H9 (cell line): ENCODE measurements around the gene PLXNB1. TPM values are rescaled to one million over a fixed set of nuclear protein-coding genes. Genes with fewer than 3 reads are reported as not detected.

Source experiments
- DNase-seq: peaks from one replicate; pipeline ENCODE4 v3.0.0-alpha.2; 2017
- H2AFZ ChIP-seq: one replicate; pipeline ENCODE4 v1.6.1; 2013; ENCODE audit warnings: mild to moderate bottlenecking, low read length, control low read depth, moderate library complexity
- H2AK5ac ChIP-seq: 2 replicates; pipeline ENCODE4 v1.6.1; 2013; ENCODE audit warnings: low read length, control low read depth, mixed read lengths; ENCODE audit not compliant: insufficient read length
- H2BK120ac ChIP-seq: one replicate; pipeline ENCODE4 v1.6.1; 2013; ENCODE audit warnings: low read depth, mild to moderate bottlenecking, low read length, control low read depth, inconsistent platforms; ENCODE audit not compliant: poor library complexity, severe bottlenecking
- H2BK12ac ChIP-seq: 2 replicates; pipeline ENCODE4 v1.6.1; 2013; ENCODE audit warnings: low read length, control low read depth, mixed read lengths, low read depth; ENCODE audit not compliant: insufficient read length
- H2BK15ac ChIP-seq: 2 replicates; pipeline ENCODE4 v1.6.1; 2013; ENCODE audit warnings: low read depth, low read length, control low read depth
- H2BK20ac ChIP-seq: one replicate; pipeline ENCODE4 v1.6.1; 2013; ENCODE audit warnings: low read depth, mild to moderate bottlenecking, low read length, control low read depth, inconsistent platforms; ENCODE audit not compliant: poor library complexity, severe bottlenecking
- H2BK5ac ChIP-seq: 2 replicates; pipeline ENCODE4 v1.6.1; 2013; ENCODE audit warnings: low read length, control low read depth, mixed read lengths; ENCODE audit not compliant: insufficient read length
- H3K14ac ChIP-seq: 2 replicates; pipeline ENCODE4 v1.6.1; 2013; ENCODE audit warnings: low read length, control low read depth; ENCODE audit not compliant: insufficient read depth
- H3K18ac ChIP-seq: 2 replicates; pipeline ENCODE4 v1.6.1; 2013; ENCODE audit warnings: low read depth, mild to moderate bottlenecking, mixed read lengths, low read length, control low read depth; ENCODE audit not compliant: insufficient read length
- H3K23ac ChIP-seq: 2 replicates; pipeline ENCODE4 v1.6.1; 2013; ENCODE audit warnings: low read length, control low read depth, mixed read lengths, low read depth; ENCODE audit not compliant: insufficient read length
- H3K23me2 ChIP-seq: 2 replicates; pipeline ENCODE4 v1.6.1; 2013; ENCODE audit warnings: low read depth, mild to moderate bottlenecking, mixed read lengths, low read length, control low read depth; ENCODE audit not compliant: insufficient read length, poor library complexity, severe bottlenecking
- H3K27ac ChIP-seq: 2 replicates; pipeline ENCODE4 v1.5.1; 2013; ENCODE audit warnings: low read length, control low read depth, mixed read lengths, low read depth; ENCODE audit not compliant: insufficient read length
- H3K27me3 ChIP-seq: 2 replicates; pipeline ENCODE4 v1.6.1; 2013; ENCODE audit warnings: low read length, control low read depth, inconsistent platforms; ENCODE audit not compliant: insufficient read depth
- H3K4ac ChIP-seq: 2 replicates; pipeline ENCODE4 v1.6.1; 2013; ENCODE audit warnings: low read depth, mild to moderate bottlenecking, control low read depth, inconsistent platforms, low read length, moderate library complexity
- H3K4me1 ChIP-seq: 2 replicates; pipeline ENCODE4 v1.6.1; 2013; ENCODE audit warnings: low read length, control low read depth, inconsistent platforms; ENCODE audit not compliant: insufficient read depth
- H3K4me2 ChIP-seq: 2 replicates; pipeline ENCODE4 v1.6.1; 2013; ENCODE audit warnings: low read length, control low read depth, mixed read lengths; ENCODE audit not compliant: insufficient read length, insufficient read depth
- H3K56ac ChIP-seq: 2 replicates; pipeline ENCODE4 v1.6.1; 2013; ENCODE audit warnings: low read depth, mild to moderate bottlenecking, mixed read lengths, low read length, control low read depth; ENCODE audit not compliant: insufficient read length
- H3K79me1 ChIP-seq: 2 replicates; pipeline ENCODE4 v1.6.1; 2013; ENCODE audit warnings: low read depth, mild to moderate bottlenecking, moderate library complexity, low read length, control low read depth, inconsistent platforms; ENCODE audit not compliant: insufficient read depth, poor library complexity, severe bottlenecking
- H3K79me2 ChIP-seq: 2 replicates; pipeline ENCODE4 v1.6.1; 2013; ENCODE audit warnings: low read length, control low read depth, inconsistent platforms; ENCODE audit not compliant: insufficient read depth
- H3K9ac ChIP-seq: 2 replicates; pipeline ENCODE4 v1.6.1; 2013; ENCODE audit warnings: low read length, control low read depth, mixed read lengths; ENCODE audit not compliant: insufficient read length; ENCODE audit errors: extremely low read depth
- H3K9me3 ChIP-seq: one replicate; pipeline ENCODE4 v1.6.1; 2013; ENCODE audit warnings: low read depth, low read length, inconsistent platforms; ENCODE audit not compliant: control insufficient read depth
- H3T11ph ChIP-seq: one replicate; pipeline ENCODE4 v1.6.1; 2013; ENCODE audit warnings: mild to moderate bottlenecking, low read length, control low read depth, inconsistent platforms
- H4K20me1 ChIP-seq: one replicate; pipeline ENCODE4 v1.6.1; 2013; ENCODE audit not compliant: control insufficient read depth, insufficient read length, insufficient read depth
- H4K5ac ChIP-seq: 2 replicates; pipeline ENCODE4 v1.6.1; 2013; ENCODE audit warnings: low read depth, mild to moderate bottlenecking, mixed read lengths, low read length, control low read depth; ENCODE audit not compliant: insufficient read length
- H4K8ac ChIP-seq: replicated peaks from 2 replicates; pipeline ENCODE4 v1.6.1; 2013; ENCODE audit warnings: low read length, control low read depth, mixed read lengths, low read depth; ENCODE audit not compliant: insufficient read length
- H4K91ac ChIP-seq: 2 replicates; pipeline ENCODE4 v1.6.1; 2013; ENCODE audit warnings: low read depth, mild to moderate bottlenecking, moderate library complexity, mixed read lengths, low read length, control low read depth; ENCODE audit not compliant: insufficient read length
- H3K27ac Mint-ChIP-seq, 3 experiments: 2 replicates in 2 of 3; 3 replicates in 1 of 3; pipeline ENCODE4 v1.8.0; 2020 to 2021; ENCODE audit warnings: mixed read lengths in 3 of 3, mild to moderate bottlenecking in 1 of 3, moderate library complexity in 1 of 3
- H3K27me3 Mint-ChIP-seq: 2 replicates; pipeline ENCODE4 v1.8.0; 2021; ENCODE audit warnings: low read depth, mild to moderate bottlenecking, moderate library complexity, mixed read lengths
- H3K36me3 Mint-ChIP-seq, 3 experiments: 2 replicates in 2 of 3; 3 replicates in 1 of 3; pipeline ENCODE4 v1.8.0; 2020 to 2021; ENCODE audit warnings: low read depth in 3 of 3, mixed read lengths in 3 of 3; ENCODE audit not compliant: insufficient read depth in 1 of 3
- H3K4me1 Mint-ChIP-seq, 2 experiments: 2 replicates each; pipeline ENCODE4 v1.8.0; 2020; ENCODE audit warnings: mixed read lengths in 2 of 2
- H3K4me3 Mint-ChIP-seq, 2 experiments: 2 replicates in 1 of 2; 3 replicates in 1 of 2; pipeline ENCODE4 v1.8.0; 2020 to 2021; ENCODE audit warnings: mild to moderate bottlenecking in 2 of 2, mixed read lengths in 2 of 2, moderate library complexity in 1 of 2
- H3K9me3 Mint-ChIP-seq, 2 experiments: 2 replicates in 1 of 2; 3 replicates in 1 of 2; pipeline ENCODE4 v1.8.0; 2020; ENCODE audit warnings: mild to moderate bottlenecking in 2 of 2, mixed read lengths in 2 of 2, moderate library complexity in 1 of 2
- CTCF ChIP-seq: fragments of 200-600 bp; sonication (generic); conservative IDR thresholded peaks from 3 replicates; pipeline ENCODE4 v1.8.0; 2021; ENCODE audit warnings: antibody characterized with exemption, mild to moderate bottlenecking
- WGBS: extraction: QIAGEN DNeasy Blood & Tissue Kit; methylation state at CpG from one replicate; pipeline ENCODE4 v1.1.7; 2013; ENCODE audit warnings: missing lambda C conversion rate, low lambda C conversion rate, mixed read lengths; ENCODE audit not compliant: insufficient read length; ENCODE audit errors: extremely low coverage; 5-methylcytosine and 5-hydroxymethylcytosine counted together
- total RNA-seq: library from RNA; stranded (reverse); gene quantifications from 2 replicates; pipeline ENCODE4 v1.2.1, GENCODE V29; 2021

The PLXNB1 gene
- total RNA-seq, 1 experiment from 2014 or later = 184 TPM

DNA sequence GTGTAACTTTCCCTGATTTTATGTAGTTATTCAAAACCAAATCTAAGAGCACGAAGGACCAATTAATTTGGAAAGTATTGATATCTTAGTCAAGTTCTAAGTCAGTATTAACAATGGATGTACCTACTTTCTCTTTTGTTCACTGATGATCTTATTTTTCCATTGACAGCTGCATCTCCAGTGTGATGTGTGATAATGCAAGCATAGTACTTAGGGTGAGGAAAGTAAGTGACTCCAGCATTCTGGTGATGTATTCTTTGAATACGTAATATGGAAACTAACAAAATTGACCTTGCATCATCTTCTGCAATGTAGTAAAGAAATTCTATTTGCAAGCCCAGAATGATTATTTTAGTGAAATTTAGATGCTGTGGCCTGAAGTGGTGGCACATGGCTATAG, 35.5 kb downstream of the PLXNB1 start:
- Histone ChIP-seq H4K8ac (no peak overlapping the region), H3K4ac (no peak overlapping the region), H3T11ph (no peak overlapping the region), H2AK5ac (no peak overlapping the region), H3K18ac (no peak overlapping the region), H3K23me2 (no peaks in the 10 kb centered on the region), H3K23ac (no peak overlapping the region), H4K20me1 (no peaks in the 10 kb centered on the region), H3K79me2 (no peaks in the 10 kb centered on the region), H2BK12ac (no peak overlapping the region), H3K9me3 (no peaks in the 10 kb centered on the region), H2AFZ (no peak overlapping the region), H2BK5ac (no peak overlapping the region), H3K27me3 (no peaks in the 10 kb centered on the region), H3K4me1 (0 out of 2 replicates have a peak, but pooled peaks cover 2% of the 10 kb centered on the region), H3K9ac (no peak overlapping the region), H2BK20ac (no peak overlapping the region), H3K14ac (no peak overlapping the region), H2BK120ac (no peak overlapping the region), H4K91ac (no peak overlapping the region), H4K5ac (no peak overlapping the region), H3K56ac (no peak overlapping the region), H3K4me2 (no peak overlapping the region), H3K27ac (no peak overlapping the region), H2BK15ac (no peak overlapping the region), H3K79me1 (no peaks in the 10 kb centered on the region)
- Mint-ChIP-seq H3K27ac (no peak overlapping the region), H3K27me3 (peaks cover 10% of the 10 kb centered on the region), H3K9me3 (no peaks in the 10 kb centered on the region; a peak in 1 of 5 replicates), H3K4me1 (peaks cover 7 to 8% of the 10 kb centered on the region in 2 experiments), H3K36me3 (no peaks in the 10 kb centered on the region), H3K4me3 (no peak overlapping the region)
- no CpG with 5 or more reads among the region's 2 CpGs for WGBS
- no peak for TF ChIP-seq CTCF
- no peak for DNase-seq
